Measurements from ENCODE around the gene COMMD10. TPM values are rescaled to one million over a fixed set of nuclear protein-coding genes. Genes with fewer than 3 reads are reported as not detected.
A peak's percentile ranks its signal among the peaks of the same experiment; 100 is the strongest.

COMMD10 gene
- total and polyA plus RNA-seq, 2 of the 4 experiments (the other 2 are of a cell fraction) = 12.8 to 20.4 TPM

GRCh38 chr5:116271446-116272025 is 186.7 kb downstream of the COMMD10 start:
- H3K4me2 ChIP-seq (ENCODE audit: low read depth, low read length) = no peak overlapping the region
- no peak overlapping the region for H4K5ac ChIP-seq (ENCODE audit: low read depth, low read length)
- no peaks in the 10 kb centered on the region for H3K36me3 ChIP-seq (ENCODE audit: control insufficient read depth, insufficient read depth, low read length)
- H3K27ac ChIP-seq (ENCODE audit: insufficient read depth, low read length) = no peak overlapping the region
- DNase-seq (peak; percentile 82), ATAC-seq (ENCODE audit: low read depth) (peak; percentile 27; the same call in 1 of the 2 replicates)
- TF ChIP-seq FOS (IDR thresholded peaks at IDR 0.05; ENCODE audit: low read depth, low read length) (0 out of 2 replicates have a peak, but pooled peaks have one; percentile 5), RCOR1 (IDR thresholded peaks at IDR 0.05; ENCODE audit: insufficient replicate concordance, low read length) (no peak)
- no peak overlapping the region for H3K9ac ChIP-seq (ENCODE audit: low read depth, low read length)
- intact Hi-C loops (cut with micrococcal nuclease) (loop anchor here (5.0 kb wide), 1 partner anchor 301 kb away; the partner anchor contains the start of gene SEMA6A), dilution Hi-C loops (cut with HindIII; ENCODE audit: low sequenced_read_pairs, unreplicated experiment) (no loop called here), in situ Hi-C loops (cut with MboI; ENCODE audit: low sequenced_read_pairs) (no loop called here)
- 100% methylated on average over 1 of the region's 2 CpGs; no CpG with 5 or more reads in 1 of the 2 experiments for WGBS, 2 experiments (ENCODE audit: extremely low coverage in 2 of 2, insufficient read length in 1 of 2)
- no peak overlapping the region for H2BK15ac ChIP-seq (ENCODE audit: low read depth, low read length)
- no peak overlapping the region for H3K4ac ChIP-seq (ENCODE audit: low read depth, low read length)
- H2AK9ac ChIP-seq (replicated peaks; ENCODE audit: low read depth, low read length, poor library complexity) = no peak overlapping the region
- H3K56ac ChIP-seq (ENCODE audit: extremely low read depth, insufficient read depth, low read length) = no peak overlapping the region
- H3K79me1 ChIP-seq (ENCODE audit: low read depth in 1 of 2, low read length in 2 of 2) = no peaks in the 10 kb centered on the region
- H2AK5ac ChIP-seq (ENCODE audit: low read depth, low read length) = no peak overlapping the region
- H3K4me1 ChIP-seq (ENCODE audit: control insufficient read depth, insufficient read depth, low read length) = peaks cover 2% of the 10 kb centered on the region
- H4K91ac ChIP-seq (ENCODE audit: insufficient read depth, low read depth, low read length) = no peak overlapping the region
- no peak overlapping the region for H3K23ac ChIP-seq (ENCODE audit: low read depth, low read length)
- no peak overlapping the region for H2BK20ac ChIP-seq (ENCODE audit: low read depth, low read length)
- POLR2A ChIA-PET (ENCODE audit: unreplicated experiment) = no interaction called here
- no peak overlapping the region for H3K18ac ChIP-seq (ENCODE audit: low read depth, low read length)
- H3K4me3 ChIP-seq (ENCODE audit: insufficient read depth, low read depth, low read length) = no peak overlapping the region
- H2BK120ac ChIP-seq (ENCODE audit: low read depth, low read length) = no peak overlapping the region
- no peak overlapping the region for H2AFZ ChIP-seq (replicated peaks; ENCODE audit: low read length, poor library complexity)
- no peak overlapping the region for H4K8ac ChIP-seq (ENCODE audit: low read depth in 2 of 2, low read length in 2 of 2)
- H4K20me1 ChIP-seq (ENCODE audit: insufficient read depth, low read length) = no peaks in the 10 kb centered on the region
- no peaks in the 10 kb centered on the region for H3K9me3 ChIP-seq (ENCODE audit: control insufficient read depth, insufficient read depth, low read length)
- CTCF ChIA-PET = interaction anchor here (0.6 kb wide), 1 partner anchor 245 kb away, joined by 3 read pairs; no protein-coding TSS in a partner anchor
- 0 out of 2 replicates have a peak, but pooled peaks cover 2% of the 10 kb centered on the region for H3K9me1 ChIP-seq (ENCODE audit: insufficient read depth, low read length)
- no TSS peak for BruUV-seq (replicated peaks)
- no peak overlapping the region for H2BK5ac ChIP-seq (ENCODE audit: low read depth, low read length, poor library complexity, severe bottlenecking)
- H3K14ac ChIP-seq (replicated peaks; ENCODE audit: low read depth, low read length) = no peak overlapping the region
- H3K27me3 ChIP-seq (ENCODE audit: control insufficient read depth, insufficient read depth, low read length) = no peaks in the 10 kb centered on the region

Measured in IMR-90 (cell line).